Keratinocyte (primary cell): ENCODE measurements around the gene EZH1.

Source experiments
- EZH2 ChIP-seq: IDR thresholded peaks from one replicate; pipeline ENCODE4 v1.6.1; 2012; ENCODE audit warnings: inconsistent platforms, mild to moderate bottlenecking, low read length, moderate library complexity
- TF ChIP-seq, protein P1 (sequence below), 3 experiments: IDR thresholded peaks in 1 of 3; conservative IDR thresholded peaks in 1 of 3; optimal IDR thresholded peaks in 1 of 3; 2 replicates in 2 of 3; 3 replicates in 1 of 3; pipeline versions ENCODE3 to v1.5.1; 2011; ENCODE audit warnings: low read length in 3 of 3, mild to moderate bottlenecking in 3 of 3, moderate library complexity in 2 of 3, control low read depth in 1 of 3, inconsistent platforms in 1 of 3; ENCODE audit not compliant: insufficient read depth in 2 of 3; ENCODE audit errors: extremely low read depth in 1 of 3

DNA sequence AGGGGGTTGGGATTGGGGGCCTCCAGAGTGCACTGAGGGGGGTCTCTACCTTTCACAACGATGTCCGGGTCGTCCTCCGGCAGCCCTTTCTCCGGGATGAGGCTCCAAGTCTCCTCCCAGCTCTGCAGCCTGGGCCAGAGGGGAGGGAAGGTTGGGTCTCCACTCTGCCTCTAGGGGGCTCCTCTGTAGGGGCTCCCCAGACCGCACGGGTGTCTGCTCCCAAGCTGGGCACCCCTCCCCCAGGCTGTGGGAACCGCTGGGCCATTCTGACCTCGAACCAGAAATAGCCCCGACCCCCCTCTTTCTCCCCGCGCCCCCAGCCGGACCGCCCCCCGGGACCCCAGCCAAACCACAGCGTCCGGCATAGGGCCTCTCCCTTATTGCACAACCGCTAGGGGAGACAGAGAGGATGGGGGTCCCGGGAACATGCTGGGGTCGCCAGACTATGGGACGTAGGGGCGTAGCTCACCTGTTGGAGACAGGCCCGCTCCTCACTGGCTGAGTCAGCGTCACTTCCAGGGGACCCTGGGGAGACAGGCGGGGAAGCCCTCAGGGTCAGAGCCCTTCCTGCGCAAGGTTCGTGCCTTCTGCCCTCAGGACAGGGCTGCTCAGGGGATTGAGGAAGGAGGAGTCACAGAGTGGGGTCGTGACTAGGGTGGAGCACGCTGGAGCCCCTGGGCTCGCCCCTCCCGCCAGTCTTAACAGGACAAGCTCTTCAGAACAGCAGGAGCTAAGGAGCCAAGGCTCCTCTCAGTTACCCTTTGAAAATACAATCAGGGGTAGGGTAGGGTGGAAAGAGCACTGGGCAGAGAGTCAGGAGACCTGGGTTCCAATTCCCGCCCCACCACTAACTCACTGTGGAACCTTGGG is 70.7 kb downstream of the EZH1 start:
- TF ChIP-seq, protein P1, sequence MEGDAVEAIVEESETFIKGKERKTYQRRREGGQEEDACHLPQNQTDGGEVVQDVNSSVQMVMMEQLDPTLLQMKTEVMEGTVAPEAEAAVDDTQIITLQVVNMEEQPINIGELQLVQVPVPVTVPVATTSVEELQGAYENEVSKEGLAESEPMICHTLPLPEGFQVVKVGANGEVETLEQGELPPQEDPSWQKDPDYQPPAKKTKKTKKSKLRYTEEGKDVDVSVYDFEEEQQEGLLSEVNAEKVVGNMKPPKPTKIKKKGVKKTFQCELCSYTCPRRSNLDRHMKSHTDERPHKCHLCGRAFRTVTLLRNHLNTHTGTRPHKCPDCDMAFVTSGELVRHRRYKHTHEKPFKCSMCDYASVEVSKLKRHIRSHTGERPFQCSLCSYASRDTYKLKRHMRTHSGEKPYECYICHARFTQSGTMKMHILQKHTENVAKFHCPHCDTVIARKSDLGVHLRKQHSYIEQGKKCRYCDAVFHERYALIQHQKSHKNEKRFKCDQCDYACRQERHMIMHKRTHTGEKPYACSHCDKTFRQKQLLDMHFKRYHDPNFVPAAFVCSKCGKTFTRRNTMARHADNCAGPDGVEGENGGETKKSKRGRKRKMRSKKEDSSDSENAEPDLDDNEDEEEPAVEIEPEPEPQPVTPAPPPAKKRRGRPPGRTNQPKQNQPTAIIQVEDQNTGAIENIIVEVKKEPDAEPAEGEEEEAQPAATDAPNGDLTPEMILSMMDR (optimal IDR thresholded peaks at IDR 0.05 in 1 of 3, IDR thresholded peaks at IDR 0.05 in 1 of 3, conservative IDR thresholded peaks at IDR 0.05 in 1 of 3; ENCODE audit: extremely low read depth in 1 of 3, insufficient read depth in 2 of 3, low read length in 3 of 3) = peak; percentile 34 to 62 (median 40)
- TF ChIP-seq EZH2 = no peak
